ENCODE results near the gene NAIF1.

GRCh38 chr9:128062846-128063831, 4.0 kb downstream of the NAIF1 start:
- TF ChIP-seq POLR2AphosphoS5 (IDR thresholded peaks at IDR 0.05; ENCODE audit: low read depth, low read length) (no peak), FOXP2 (optimal IDR thresholded peaks at IDR 0.05; ENCODE audit: borderline replicate concordance, extremely low read depth, extremely low read length, insufficient read depth) (no peak)

Data from PFSK-1 (cell line).